Smooth muscle cell (in vitro differentiated cells): ENCODE data around the gene ERLEC1. TPM values are rescaled to one million over a fixed set of nuclear protein-coding genes. Genes with fewer than 3 reads are reported as not detected.

Source experiments
- DNase-seq: peaks from one replicate; lab custom pipeline; 2025; ENCODE audit not compliant: unreplicated experiment; lab: John Stamatoyannopoulos, UW
- H2AFZ ChIP-seq: fragments of 200-600 bp; sonication (generic); 2 replicates; pipeline ENCODE4 v1.6.0; 2016; ENCODE audit warnings: antibody characterized with exemption, low read depth, mild to moderate bottlenecking
- H3F3A ChIP-seq: fragments of 200-600 bp; sonication (generic); 2 replicates; pipeline ENCODE4 v1.6.0; 2017; ENCODE audit warnings: antibody characterized with exemption, low read depth
- H3K27ac ChIP-seq: fragments of 200-600 bp; sonication (generic); 2 replicates; pipeline ENCODE4 v1.5.1; 2016; ENCODE audit warnings: low read depth, mild to moderate bottlenecking
- H3K27me3 ChIP-seq: fragments of 200-600 bp; sonication (generic); 2 replicates; pipeline ENCODE4 v1.6.1; 2016; ENCODE audit warnings: low read depth, mild to moderate bottlenecking
- H3K36me3 ChIP-seq: fragments of 200-600 bp; sonication (generic); 2 replicates; pipeline ENCODE4 v1.5.1; 2016; ENCODE audit warnings: low read depth
- H3K4me1 ChIP-seq: fragments of 200-600 bp; sonication (generic); 2 replicates; pipeline ENCODE4 v1.5.1; 2016; ENCODE audit warnings: low read depth
- H3K4me2 ChIP-seq: fragments of 200-600 bp; sonication (generic); 2 replicates; pipeline ENCODE4 v1.6.0; 2016; ENCODE audit warnings: mild to moderate bottlenecking
- H3K4me3 ChIP-seq: fragments of 200-600 bp; sonication (generic); 2 replicates; pipeline ENCODE4 v1.5.1; 2016; ENCODE audit warnings: mild to moderate bottlenecking
- H3K79me2 ChIP-seq: fragments of 200-600 bp; sonication (generic); 2 replicates; pipeline ENCODE4 v1.6.0; 2016; ENCODE audit warnings: low read depth, mild to moderate bottlenecking
- H3K9ac ChIP-seq: fragments of 200-600 bp; sonication (generic); 2 replicates; pipeline ENCODE4 v1.6.0; 2016; ENCODE audit warnings: low read depth
- H3K9me3 ChIP-seq: fragments of 200-600 bp; sonication (generic); replicated peaks from 2 replicates; pipeline ENCODE4 v1.5.1; 2016; ENCODE audit warnings: low read depth
- H4K20me1 ChIP-seq: fragments of 200-600 bp; sonication (generic); 2 replicates; pipeline ENCODE4 v1.6.0; 2016; ENCODE audit warnings: low read depth
- CTCF ChIP-seq: fragments of 200-600 bp; sonication (generic); IDR thresholded peaks from 2 replicates; pipeline ENCODE4 v1.5.1; 2017; ENCODE audit warnings: borderline replicate concordance, mild to moderate bottlenecking, antibody characterized with exemption; ENCODE audit not compliant: insufficient read depth, poor library complexity, severe bottlenecking
- WGBS: methylation state at CpG from one replicate; pipeline ENCODE4 v1.1.7; 2016; ENCODE audit warnings: low lambda C conversion rate; 5-methylcytosine and 5-hydroxymethylcytosine counted together
- polyA plus RNA-seq: library from polyadenylated mRNA; unstranded; fragments of >200 nt; fragmentation: Nextera tagmentation; extraction: Ambion mirVana; gene quantifications from 2 replicates; pipeline ENCODE4 v1.2.1, GENCODE V29; 2016
- total RNA-seq: library from RNA; depleted of rRNA; stranded (reverse); fragments of >200 nt; gene quantifications from 2 replicates; pipeline ENCODE4 v1.2.3, GENCODE V29; 2014

Gene ERLEC1
- total and polyA plus RNA-seq, 2 experiments from 2014 or later = 94.0 to 106 TPM

GRCh38 chr2:53768242-53768542 lies 18.7 kb upstream of the ERLEC1 start:
- WGBS = 4% methylated on average over 12 of the region's 12 CpGs
- TF ChIP-seq CTCF = no peak

GRCh38 chr2:53769318-53769945 lies 17.4 kb upstream of the ERLEC1 start:
- peaks cover 12% of the 10 kb centered on the region for H3K4me1 ChIP-seq
- DNase-seq = no peak
- no peak overlapping the region for H2AFZ ChIP-seq
- no peaks in the 10 kb centered on the region for H3K27me3 ChIP-seq
- no peaks in the 10 kb centered on the region for H3K36me3 ChIP-seq
- no peak overlapping the region for H3K9ac ChIP-seq
- no peak overlapping the region for H3K4me2 ChIP-seq
- 95% methylated on average over 15 of the region's 15 CpGs for WGBS
- peaks cover 27% of the 10 kb centered on the region for H4K20me1 ChIP-seq
- TF ChIP-seq CTCF = no peak
- H3F3A ChIP-seq = peaks cover 5% of the 10 kb centered on the region
- peaks cover 34% of the 10 kb centered on the region for H3K79me2 ChIP-seq
- H3K27ac ChIP-seq = no peak overlapping the region
- H3K9me3 ChIP-seq = no peaks in the 10 kb centered on the region
- H3K4me3 ChIP-seq = no peak overlapping the region

More at GRCh38 chr2:53768242-53768542, 18.7 kb upstream of the ERLEC1 start:
- Histone ChIP-seq H3K4me1 (peaks cover 12% of the 10 kb centered on the region), H3K36me3 (no peaks in the 10 kb centered on the region), H2AFZ (peak overlapping the region; percentile 96), H3K4me3 (peak overlapping the region; percentile 77), H3K9me3 (no peaks in the 10 kb centered on the region), H4K20me1 (peaks cover 27% of the 10 kb centered on the region), H3K27me3 (no peaks in the 10 kb centered on the region), H3K27ac (no peak overlapping the region), H3K79me2 (peaks cover 22% of the 10 kb centered on the region), H3K9ac (peak overlapping the region; percentile 37), H3K4me2 (peak overlapping the region; percentile 88), H3F3A (peaks cover 5% of the 10 kb centered on the region)
- DNase-seq = no peak

- no peak for DNase-seq
- WGBS = 88% methylated on average over 4 of the region's 4 CpGs
- H3K36me3 ChIP-seq = no peaks in the 10 kb centered on the region
- no peak overlapping the region for H2AFZ ChIP-seq
- TF ChIP-seq CTCF = no peak
- H3K9me3 ChIP-seq = no peaks in the 10 kb centered on the region
- no peaks in the 10 kb centered on the region for H3K27me3 ChIP-seq
- H3F3A ChIP-seq = peaks cover 5% of the 10 kb centered on the region
- peaks cover 42% of the 10 kb centered on the region for H3K79me2 ChIP-seq
- peaks cover 12% of the 10 kb centered on the region for H3K4me1 ChIP-seq
- H4K20me1 ChIP-seq = peaks cover 33% of the 10 kb centered on the region
- H3K9ac ChIP-seq = no peak overlapping the region
- H3K4me3 ChIP-seq = no peak overlapping the region
- no peak overlapping the region for H3K4me2 ChIP-seq
- H3K27ac ChIP-seq = no peak overlapping the region
These were observed 16.6 kb upstream of the ERLEC1 start for GRCh38 chr2:53770264-53770663.

GRCh38 chr2:53777134-53777533 lies 9.7 kb upstream of the ERLEC1 start:
- Histone ChIP-seq H4K20me1 (peaks cover 44% of the 10 kb centered on the region), H3K4me1 (no peaks in the 10 kb centered on the region), H3K9me3 (no peaks in the 10 kb centered on the region), H2AFZ (no peak overlapping the region), H3K9ac (no peak overlapping the region), H3K27me3 (no peaks in the 10 kb centered on the region), H3K79me2 (peaks cover 81% of the 10 kb centered on the region), H3K4me3 (no peak overlapping the region), H3K36me3 (no peaks in the 10 kb centered on the region), H3K4me2 (peak overlapping the region; percentile 45), H3F3A (no peaks in the 10 kb centered on the region), H3K27ac (peak overlapping the region; percentile 12)
- no peak for DNase-seq
- no peak for TF ChIP-seq CTCF
- 42% methylated on average over 1 of the region's 1 CpG for WGBS
